Measurements from ENCODE around the gene NEU3. TPM values are rescaled to one million over a fixed set of nuclear protein-coding genes. Genes with fewer than 3 reads are reported as not detected.
A peak's percentile ranks its signal among the peaks of the same experiment; 100 is the strongest.
"Not testable (repeated sequence)": the region's sequence is repeated elsewhere in the genome, so short reads cannot be mapped to it uniquely, and the experiment has no call there.

NEU3 gene
- total RNA-seq, 1 experiment from 2014 or later: 10.0 TPM

- ChIA-PET POLR2A (interaction anchor here (0.6 to 2.1 kb wide), 19 partner anchors 10 to 1573 kb away, joined by 3 to 14 read pairs (median 4); partner anchors contain the start of genes SPCS2 and XRRA1), CTCF (interaction anchor here (0.7 to 1.3 kb wide), 4 partner anchors 50 to 326 kb away, joined by 3 to 5 read pairs (median 4); no protein-coding TSS in a partner anchor)
- peak overlapping the region; percentile 93 for H3K4me3 Mint-ChIP-seq (ENCODE audit: unreplicated experiment)
- H3K36me3 Mint-ChIP-seq (ENCODE audit: insufficient read depth, unreplicated experiment): no peaks in the 10 kb centered on the region
- intact Hi-C loops (cut with micrococcal nuclease): loop anchor here (2.0 to 5.0 kb wide), 2 partner anchors 42 to 60 kb away; partner anchors contain the start of genes SPCS2 and XRRA1
- no peaks in the 10 kb centered on the region for H3K27me3 Mint-ChIP-seq (ENCODE audit: insufficient read depth, unreplicated experiment)
- peak overlapping the region; percentile 90 for H3K27ac Mint-ChIP-seq (ENCODE audit: low read depth, unreplicated experiment)
- TF ChIP-seq, protein P1, sequence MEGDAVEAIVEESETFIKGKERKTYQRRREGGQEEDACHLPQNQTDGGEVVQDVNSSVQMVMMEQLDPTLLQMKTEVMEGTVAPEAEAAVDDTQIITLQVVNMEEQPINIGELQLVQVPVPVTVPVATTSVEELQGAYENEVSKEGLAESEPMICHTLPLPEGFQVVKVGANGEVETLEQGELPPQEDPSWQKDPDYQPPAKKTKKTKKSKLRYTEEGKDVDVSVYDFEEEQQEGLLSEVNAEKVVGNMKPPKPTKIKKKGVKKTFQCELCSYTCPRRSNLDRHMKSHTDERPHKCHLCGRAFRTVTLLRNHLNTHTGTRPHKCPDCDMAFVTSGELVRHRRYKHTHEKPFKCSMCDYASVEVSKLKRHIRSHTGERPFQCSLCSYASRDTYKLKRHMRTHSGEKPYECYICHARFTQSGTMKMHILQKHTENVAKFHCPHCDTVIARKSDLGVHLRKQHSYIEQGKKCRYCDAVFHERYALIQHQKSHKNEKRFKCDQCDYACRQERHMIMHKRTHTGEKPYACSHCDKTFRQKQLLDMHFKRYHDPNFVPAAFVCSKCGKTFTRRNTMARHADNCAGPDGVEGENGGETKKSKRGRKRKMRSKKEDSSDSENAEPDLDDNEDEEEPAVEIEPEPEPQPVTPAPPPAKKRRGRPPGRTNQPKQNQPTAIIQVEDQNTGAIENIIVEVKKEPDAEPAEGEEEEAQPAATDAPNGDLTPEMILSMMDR (IDR thresholded peaks at IDR 0.05; ENCODE audit: unreplicated experiment): no peak
- TSS peak; percentile 44 for BruUV-seq (replicated peaks)
- no peaks in the 10 kb centered on the region for H3K9me3 Mint-ChIP-seq (ENCODE audit: unreplicated experiment)
- DNase-seq (ENCODE audit: unreplicated experiment): no peak
- peaks cover 15% of the 10 kb centered on the region for H3K4me1 Mint-ChIP-seq (ENCODE audit: insufficient read depth, unreplicated experiment)
Observed at GRCh38 chr11:74989260-74989638, 516 bp downstream of the NEU3 start.

DNA sequence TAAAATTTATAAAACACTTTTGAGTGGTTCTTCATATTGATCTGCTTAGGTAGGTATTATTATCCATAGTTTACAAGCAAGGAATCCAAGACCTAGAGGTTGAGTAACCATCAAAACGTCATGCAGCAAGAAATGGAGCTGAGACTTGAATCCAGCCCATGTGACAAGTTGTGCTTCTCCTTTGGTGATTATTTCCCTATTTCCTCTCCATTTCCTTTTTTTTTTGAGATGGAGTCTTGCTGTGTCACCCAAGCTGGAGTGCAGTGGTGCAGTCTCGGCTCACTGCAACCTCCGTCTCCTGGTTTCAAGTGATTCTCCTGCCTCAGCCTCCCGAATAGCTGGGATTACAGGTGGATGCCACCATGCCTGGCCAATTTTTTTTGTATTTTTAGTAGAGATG, 1.4 kb downstream of the NEU3 start:
- H3K27ac Mint-ChIP-seq (ENCODE audit: low read depth, unreplicated experiment); H3K36me3 Mint-ChIP-seq (ENCODE audit: insufficient read depth, unreplicated experiment): not testable (repeated sequence)

GRCh38 chr11:74990941-74991340, 2.2 kb downstream of the NEU3 start:
- intact Hi-C loops (cut with micrococcal nuclease): no loop called here
- Mint-ChIP-seq H3K36me3 (ENCODE audit: insufficient read depth, unreplicated experiment) (no peaks in the 10 kb centered on the region), H3K4me1 (ENCODE audit: insufficient read depth, unreplicated experiment) (peaks cover 15% of the 10 kb centered on the region), H3K27me3 (ENCODE audit: insufficient read depth, unreplicated experiment) (no peaks in the 10 kb centered on the region), H3K9me3 (ENCODE audit: unreplicated experiment) (no peaks in the 10 kb centered on the region), H3K27ac (ENCODE audit: low read depth, unreplicated experiment) (no peak overlapping the region), H3K4me3 (ENCODE audit: unreplicated experiment) (peak overlapping the region; percentile 34)
- ChIA-PET CTCF (no interaction called here), POLR2A (no interaction called here)
- TF ChIP-seq, protein P1 (IDR thresholded peaks at IDR 0.05; ENCODE audit: unreplicated experiment): no peak
- no peak for DNase-seq (ENCODE audit: unreplicated experiment)
- no TSS peak for BruUV-seq (replicated peaks)

More for the DNA sequence above, 1.4 kb downstream of the NEU3 start:
- BruUV-seq (replicated peaks); DNase-seq (ENCODE audit: unreplicated experiment); intact Hi-C loops (cut with micrococcal nuclease); H3K27me3 Mint-ChIP-seq (ENCODE audit: insufficient read depth, unreplicated experiment); H3K9me3 Mint-ChIP-seq (ENCODE audit: unreplicated experiment): not testable (repeated sequence)
- ChIA-PET CTCF (interaction anchor here (0.6 to 1.3 kb wide), 4 partner anchors 16 to 342 kb away, joined by 3 to 5 read pairs (median 4); no protein-coding TSS in a partner anchor), POLR2A (interaction anchor here (0.7 to 2.1 kb wide), 8 partner anchors 11 to 425 kb away, joined by 3 to 14 read pairs (median 6); partner anchors contain the start of genes SPCS2 and XRRA1)
- H3K4me3 Mint-ChIP-seq (ENCODE audit: unreplicated experiment): peak overlapping the region; percentile 34
- H3K4me1 Mint-ChIP-seq (ENCODE audit: insufficient read depth, unreplicated experiment): peaks cover 15% of the 10 kb centered on the region

- Mint-ChIP-seq H3K4me1 (ENCODE audit: insufficient read depth, unreplicated experiment) (peaks cover 15% of the 10 kb centered on the region), H3K36me3 (ENCODE audit: insufficient read depth, unreplicated experiment) (no peaks in the 10 kb centered on the region), H3K9me3 (ENCODE audit: unreplicated experiment) (no peaks in the 10 kb centered on the region), H3K27me3 (ENCODE audit: insufficient read depth, unreplicated experiment) (no peaks in the 10 kb centered on the region), H3K27ac (ENCODE audit: low read depth, unreplicated experiment) (no peak overlapping the region), H3K4me3 (ENCODE audit: unreplicated experiment) (no peak overlapping the region)
- intact Hi-C loops (cut with micrococcal nuclease): no loop called here
- ChIA-PET CTCF (no interaction called here), POLR2A (interaction anchor here (0.8 kb wide), 1 partner anchor 39 kb away, joined by 3 read pairs; no protein-coding TSS in a partner anchor)
- TF ChIP-seq, protein P1 (IDR thresholded peaks at IDR 0.05; ENCODE audit: unreplicated experiment): no peak
- BruUV-seq (replicated peaks): no TSS peak
- no peak for DNase-seq (ENCODE audit: unreplicated experiment)
Observed at GRCh38 chr11:74992852-74993251, 4.1 kb downstream of the NEU3 start.

All from MCF 10A (cell line).